GM12873 (cell line): ENCODE data around the gene OSTN.

Experiments used
- CTCF ChIP-seq: IDR thresholded peaks from 2 replicates; pipeline ENCODE4 v1.5.1; 2012; ENCODE audit warnings: low read depth, mild to moderate bottlenecking, moderate library complexity, low read length, control low read depth; ENCODE audit not compliant: insufficient read depth; ENCODE audit errors: missing control alignments

The OSTN gene

DNA sequence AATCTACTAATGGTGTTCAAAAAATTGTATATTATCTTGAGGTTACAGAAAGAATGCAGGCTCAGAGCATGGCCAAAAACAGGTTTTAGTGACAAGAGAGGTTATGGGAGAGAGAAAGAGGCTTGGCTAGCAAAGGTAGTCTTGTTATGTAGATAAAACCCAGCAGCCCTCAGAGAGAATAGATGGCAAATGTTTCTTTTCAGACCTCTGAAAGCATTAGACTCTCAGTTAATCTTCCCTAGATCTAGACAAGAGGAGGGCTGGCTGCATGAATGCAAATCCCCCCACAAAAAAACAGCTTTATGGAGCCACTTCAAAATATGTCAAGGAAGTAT lies 62.2 kb downstream of the OSTN start:
- no peak for TF ChIP-seq CTCF

GRCh38 chr3:191262650-191263049 lies 63.6 kb downstream of the OSTN start:
- no peak for TF ChIP-seq CTCF

DNA sequence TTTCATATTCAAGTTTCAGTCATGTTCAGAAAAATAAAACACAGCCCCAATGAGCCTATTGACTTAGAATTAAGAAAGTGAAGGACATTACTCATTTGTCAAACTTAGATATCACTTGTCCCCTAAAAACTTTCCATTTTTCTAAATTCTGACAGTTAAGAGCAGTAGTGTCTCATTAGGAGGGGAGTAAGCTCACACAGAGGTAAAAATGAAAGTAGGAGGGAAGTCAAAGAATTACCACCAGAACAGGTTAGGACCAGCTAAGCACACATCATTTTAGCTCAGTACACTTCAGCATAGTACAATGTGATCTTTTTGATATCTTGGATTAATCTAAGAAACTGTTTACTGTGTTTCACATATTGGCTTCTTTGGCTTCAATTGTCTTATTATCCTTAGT lies 64.3 kb downstream of the OSTN start:
- no peak for TF ChIP-seq CTCF

GRCh38 chr3:191263850-191264249 lies 64.8 kb downstream of the OSTN start:
- no peak for TF ChIP-seq CTCF

DNA sequence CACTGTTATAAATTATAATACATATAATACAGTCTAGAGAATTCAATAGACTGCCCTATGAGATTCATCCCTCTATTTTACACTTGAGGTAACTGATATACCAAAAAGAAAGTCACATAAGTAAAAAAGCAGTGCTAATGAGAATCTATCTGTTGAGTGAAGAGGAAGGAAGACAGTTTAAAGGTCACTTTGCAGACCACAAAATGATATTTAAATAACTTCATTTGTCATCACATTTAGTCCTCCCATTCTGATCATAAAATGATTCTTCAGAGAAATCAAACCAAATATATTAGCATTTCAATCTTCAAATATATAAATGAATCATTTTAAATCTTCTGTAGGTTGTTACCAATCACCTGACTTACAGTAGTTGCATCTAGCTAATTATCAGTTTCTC lies 69.7 kb downstream of the OSTN start:
- TF ChIP-seq CTCF: no peak

- no peak for TF ChIP-seq CTCF
Observed at GRCh38 chr3:191269289-191270085, 70.4 kb downstream of the OSTN start.

DNA sequence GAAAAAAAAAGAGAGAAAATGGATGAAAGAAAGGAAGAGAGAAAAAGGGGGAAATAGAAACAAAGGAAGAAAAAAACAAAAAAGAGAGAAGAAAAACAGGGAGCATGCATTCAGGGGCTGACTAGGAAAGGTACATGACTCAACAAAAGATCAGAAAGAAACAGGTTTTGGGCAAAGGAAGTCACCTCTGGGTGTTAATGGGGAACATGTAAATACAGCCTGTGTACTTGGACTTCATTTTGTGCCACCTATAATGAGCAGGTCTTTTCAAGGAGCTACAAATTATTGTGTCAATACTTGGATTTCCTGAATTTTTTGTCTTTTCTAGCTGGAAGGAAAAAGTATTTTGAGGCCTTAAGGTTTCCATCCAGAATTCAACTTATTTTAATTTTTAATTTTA lies 76.7 kb downstream of the OSTN start:
- no peak for TF ChIP-seq CTCF
